HG03460 (cell line): ENCODE data around the gene ENTPD1.
"Not testable (repeated sequence)": the region's sequence is repeated elsewhere in the genome, so short reads cannot be mapped to it uniquely, and the experiment has no call there.

Experiments
- ATAC-seq: cut with Tn5 transposase; IDR thresholded peaks from one replicate; pipeline ENCODE4 v1.9.1; 2021; ENCODE audit not compliant: unreplicated experiment

The ENTPD1 gene

GRCh38 chr10:95758351-95759025 lies 2.5 kb downstream of the ENTPD1 start:
- ATAC-seq, result peak; percentile 50

- ATAC-seq, result no peak
Observed at GRCh38 chr10:95759233-95759826, 3.4 kb downstream of the ENTPD1 start.

- ATAC-seq, result no peak
Observed at GRCh38 chr10:95761939-95762492, 6.1 kb downstream of the ENTPD1 start.

DNA sequence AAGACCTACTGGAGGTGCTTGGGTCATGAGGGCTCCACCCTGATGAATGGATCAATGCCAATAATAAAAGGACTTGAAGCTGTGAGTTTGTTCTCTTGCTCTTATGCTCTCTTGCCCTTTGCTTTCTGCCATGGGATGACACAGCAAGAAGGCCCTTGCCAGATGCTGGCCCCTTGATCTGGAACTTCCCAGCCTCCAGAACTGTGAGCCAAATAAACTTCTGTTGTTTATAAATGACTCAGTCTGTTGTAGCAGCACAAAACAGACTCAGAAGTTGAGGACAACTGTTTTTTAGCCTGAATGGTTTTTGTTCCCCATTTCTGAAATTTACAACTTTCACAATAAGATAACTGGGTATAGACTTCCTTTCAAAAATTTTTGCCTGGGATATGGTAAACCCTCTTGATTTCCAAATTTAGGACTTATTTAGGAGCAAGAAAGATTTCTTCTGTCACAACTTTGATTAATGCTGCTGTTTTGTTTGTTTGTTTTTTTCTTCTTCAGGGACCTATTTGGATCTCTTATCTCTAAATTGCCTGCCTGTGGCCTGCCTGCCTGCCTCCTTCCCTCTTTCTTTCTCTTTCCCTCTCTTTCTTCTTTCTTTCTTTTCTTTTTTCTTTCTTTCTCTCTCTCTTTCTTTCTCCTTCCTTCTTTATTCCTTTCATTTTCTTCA lies 12.1 kb downstream of the ENTPD1 start:
- ATAC-seq, result peak; percentile 86

DNA sequence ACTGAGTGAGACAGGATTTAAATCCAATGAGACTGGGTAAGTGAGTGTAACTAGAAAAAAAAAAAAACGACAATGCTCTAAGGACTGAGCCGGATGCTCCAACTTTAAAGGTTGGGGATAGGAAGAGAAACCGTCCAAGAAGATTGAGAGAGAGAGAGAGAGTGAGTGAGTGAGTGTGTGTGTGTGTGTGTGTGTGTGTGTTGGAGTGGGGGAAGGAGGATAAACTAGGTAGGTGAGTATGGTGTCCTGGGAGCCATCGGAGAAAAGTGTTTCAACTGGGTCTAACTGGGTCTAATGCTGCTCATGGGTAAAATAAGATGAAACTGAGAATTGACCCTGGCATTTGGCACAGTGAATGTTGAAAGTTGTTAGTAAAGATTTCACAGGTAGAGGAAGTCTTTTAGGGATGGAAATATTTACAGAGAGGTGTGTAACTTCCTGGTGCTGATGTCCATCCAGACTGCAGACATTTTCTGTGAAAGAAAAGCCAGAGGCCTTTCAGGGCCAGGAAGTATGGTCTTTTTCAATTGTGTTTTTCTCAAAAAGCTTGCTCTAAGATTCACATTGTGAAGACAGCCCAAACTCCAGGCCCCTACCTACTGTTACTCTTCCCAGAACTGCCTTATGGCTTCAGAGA lies 14.2 kb downstream of the ENTPD1 start:
- no peak for ATAC-seq

- not testable (repeated sequence) for ATAC-seq
Observed at GRCh38 chr10:95773454-95773853, 17.5 kb downstream of the ENTPD1 start.

DNA sequence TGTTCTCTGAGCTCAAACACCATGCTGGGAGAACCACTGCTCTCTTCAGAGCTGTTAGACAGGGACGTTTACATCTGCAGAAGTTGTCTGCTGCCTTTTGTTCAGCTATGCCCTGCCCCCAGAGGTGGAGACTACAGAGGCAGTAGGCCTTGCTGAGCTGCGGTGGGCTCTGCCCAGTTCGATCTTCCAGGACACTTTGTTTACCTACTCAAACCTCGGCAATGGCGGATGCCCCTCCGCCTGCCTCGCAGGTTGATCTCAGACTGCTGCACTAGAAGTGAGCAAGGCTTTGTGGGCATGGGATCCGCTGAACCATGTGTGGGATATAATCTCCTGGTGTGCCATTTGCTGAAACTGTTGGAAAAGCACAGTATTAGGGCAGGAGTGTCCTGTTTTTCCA lies 21.7 kb downstream of the ENTPD1 start:
- ATAC-seq, result not testable (repeated sequence)

DNA sequence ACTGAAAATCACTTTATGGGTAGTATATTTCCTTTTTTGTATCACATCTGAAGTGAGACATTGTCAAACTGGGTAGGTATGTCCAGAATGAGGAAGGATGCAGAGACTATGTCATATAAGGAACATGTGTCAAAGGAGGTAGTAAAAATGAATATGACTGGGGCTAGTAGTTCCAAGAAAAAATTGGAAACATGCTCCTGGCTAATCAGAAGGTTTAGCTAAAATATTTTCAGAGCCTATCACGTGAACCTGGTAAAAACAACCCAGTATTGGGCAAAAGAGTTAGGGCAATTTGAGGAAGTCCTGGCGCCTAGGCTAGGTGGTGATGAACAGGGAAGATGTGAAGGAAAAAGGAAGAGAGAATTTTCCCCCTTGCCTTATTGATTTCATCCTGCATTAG lies 26.4 kb downstream of the ENTPD1 start:
- ATAC-seq, result no peak

- peak; percentile 59 for ATAC-seq
Observed at GRCh38 chr10:95783741-95784140, 27.8 kb downstream of the ENTPD1 start.

DNA sequence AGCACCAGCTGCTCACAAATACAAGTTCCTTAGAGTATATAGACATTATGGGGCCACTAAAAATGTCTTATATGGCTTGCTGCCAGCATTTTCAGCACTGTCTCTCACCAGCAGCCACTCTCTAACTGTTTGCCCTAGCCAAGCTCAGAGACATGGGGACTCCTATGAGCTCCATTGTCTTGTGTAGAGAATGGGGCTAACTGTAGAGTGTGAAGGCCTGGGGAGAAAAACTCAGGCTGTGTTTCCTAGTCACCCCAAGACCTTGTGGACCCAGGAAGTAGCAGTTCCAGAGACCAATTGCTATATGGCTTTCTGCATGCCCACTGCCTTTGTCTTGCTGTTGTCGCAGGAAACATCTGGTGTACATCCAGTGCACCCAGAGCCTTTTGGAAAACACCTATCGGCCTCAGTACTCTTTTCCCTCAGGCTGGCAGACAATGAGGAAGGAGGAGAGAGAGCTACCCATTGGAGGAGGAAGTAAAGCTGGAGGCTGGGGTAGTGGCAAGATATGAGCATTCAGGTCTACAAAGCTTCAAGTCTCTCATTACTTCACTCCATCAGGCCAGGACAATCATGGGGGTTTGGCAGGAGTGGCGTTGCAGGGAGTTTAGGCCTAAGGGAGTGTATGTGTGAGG lies 28.4 kb downstream of the ENTPD1 start:
- peak; percentile 22 for ATAC-seq

- ATAC-seq, result peak; percentile 34
Observed at GRCh38 chr10:95785317-95785716, 29.4 kb downstream of the ENTPD1 start.

DNA sequence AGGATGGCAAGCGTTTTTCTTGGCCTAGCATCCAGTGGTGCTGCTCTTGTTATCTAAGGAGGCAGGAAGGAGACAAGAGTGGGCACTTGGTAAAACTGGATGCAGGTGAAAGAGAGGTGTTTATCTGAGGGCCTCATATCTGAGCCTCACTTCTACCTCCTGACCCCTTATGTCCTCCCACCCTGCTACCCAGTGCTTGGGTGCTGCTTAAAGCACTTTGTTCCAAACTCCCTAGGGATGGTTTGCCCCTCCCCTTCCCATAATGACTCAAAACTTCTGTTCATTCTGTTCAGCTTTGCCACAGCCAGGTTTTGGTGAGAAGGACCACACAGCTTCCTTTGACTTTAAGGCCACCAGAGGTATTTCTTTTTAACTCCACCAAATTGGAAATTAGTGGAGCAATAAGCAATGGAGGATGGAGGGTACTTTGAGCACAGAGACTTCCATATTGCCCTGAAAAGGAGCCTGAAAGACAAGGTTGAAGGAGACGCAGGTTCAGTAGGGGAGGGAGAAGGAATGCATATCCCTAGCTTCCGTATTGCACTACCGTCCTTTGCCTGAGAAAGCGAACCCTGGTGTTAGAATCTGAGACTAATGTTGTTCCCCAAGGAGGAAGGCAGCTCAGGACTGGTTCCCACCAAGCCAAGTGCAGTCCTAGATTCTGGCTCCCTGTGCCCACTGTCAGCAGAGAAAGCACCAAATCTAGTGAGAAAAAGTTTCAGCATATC lies 30.1 kb downstream of the ENTPD1 start:
- ATAC-seq, result no peak

- no peak for ATAC-seq
Observed at GRCh38 chr10:95787447-95787846, 31.5 kb downstream of the ENTPD1 start.

DNA sequence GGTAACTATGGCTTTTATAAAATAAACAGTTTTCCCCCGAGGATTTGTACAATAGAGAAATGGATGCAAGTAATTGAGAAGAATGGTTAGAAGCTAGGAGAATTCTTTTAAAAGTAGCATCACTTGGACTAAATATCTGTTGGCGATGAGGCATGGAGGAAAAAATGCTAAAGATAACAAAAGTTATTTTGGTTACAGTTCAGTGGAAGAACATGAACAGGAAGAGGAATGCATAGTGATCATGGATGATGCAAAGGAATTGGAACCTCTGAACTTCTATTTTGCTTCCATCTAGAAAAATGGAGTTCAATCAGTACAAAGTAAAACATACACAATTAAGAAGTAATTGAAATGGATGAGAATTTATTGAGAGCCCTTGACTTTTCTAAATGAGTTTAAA lies 32.9 kb downstream of the ENTPD1 start:
- no peak for ATAC-seq

DNA sequence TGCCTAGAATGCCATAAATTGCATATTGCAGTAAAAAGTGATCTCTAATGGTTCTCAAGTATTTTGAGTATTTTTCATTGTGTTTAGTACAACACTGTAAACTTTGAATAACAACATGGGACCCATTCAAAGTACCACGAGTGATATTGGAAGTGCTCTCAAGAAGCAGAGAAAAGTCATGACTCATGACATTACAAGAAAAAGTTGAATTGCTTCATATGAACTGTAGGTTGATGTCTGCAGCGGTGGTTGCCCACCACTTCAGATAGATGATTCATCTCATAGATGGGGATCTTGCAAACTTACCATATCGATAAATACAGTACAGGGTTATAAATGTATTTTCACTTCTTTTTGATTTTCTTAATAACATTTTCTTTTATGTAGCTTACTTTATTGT lies 33.9 kb downstream of the ENTPD1 start:
- no peak for ATAC-seq

DNA sequence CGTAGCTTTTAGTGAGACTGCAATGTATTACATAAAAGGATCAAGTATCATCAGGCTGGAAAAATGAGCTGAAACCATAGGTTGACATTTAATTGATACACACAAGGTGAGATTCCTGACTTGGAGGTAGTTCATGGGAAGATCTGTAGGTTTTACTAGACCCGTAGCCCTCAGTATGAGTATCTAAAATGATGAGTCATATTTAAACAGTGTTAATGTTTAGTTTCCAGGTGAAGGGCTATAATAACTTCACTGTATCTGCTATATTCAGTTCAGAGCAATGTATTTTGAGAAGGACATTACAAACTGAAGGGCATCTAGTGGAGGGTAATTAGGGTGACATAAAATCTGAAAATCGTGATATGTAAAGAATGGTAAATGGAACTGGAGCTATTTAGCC lies 35.0 kb downstream of the ENTPD1 start:
- ATAC-seq, result peak; percentile 37

DNA sequence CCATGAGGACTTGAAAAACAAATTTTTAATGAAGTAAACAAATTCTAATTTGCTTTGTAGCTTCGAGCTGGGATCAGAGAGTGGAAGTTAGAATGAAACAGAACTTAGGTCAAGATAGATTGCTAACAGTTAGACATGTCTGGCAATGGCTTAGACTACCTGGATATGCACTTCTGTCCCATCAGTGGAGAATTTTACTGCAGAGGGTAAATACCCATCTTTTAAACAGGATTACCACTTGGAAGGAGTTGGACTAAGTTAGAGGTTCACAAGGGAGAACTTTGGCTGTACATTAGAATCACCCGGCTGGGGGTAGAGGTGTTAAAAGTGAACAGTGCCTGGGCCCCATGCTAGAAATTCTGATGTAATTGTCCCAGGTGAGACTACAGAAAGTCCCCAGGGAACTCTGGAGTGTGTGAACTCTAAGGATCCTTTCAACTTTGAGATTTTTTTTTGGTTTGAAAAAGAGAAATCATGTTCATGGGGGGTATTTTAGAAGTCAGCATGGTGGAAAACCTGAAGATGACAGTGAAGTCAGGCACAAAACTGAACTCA lies 35.5 kb downstream of the ENTPD1 start:
- no peak for ATAC-seq

GRCh38 chr10:95792211-95792780 lies 36.3 kb downstream of the ENTPD1 start:
- ATAC-seq, result no peak

- no peak for ATAC-seq
Observed at GRCh38 chr10:95792874-95793285, 36.9 kb downstream of the ENTPD1 start.
